Cardiac muscle cell (in vitro differentiated cells and primary cell): Measurements from ENCODE around the gene CEACAM16. TPM values are rescaled to one million over a fixed set of nuclear protein-coding genes. Genes with fewer than 3 reads are reported as not detected.
A peak's percentile ranks its signal among the peaks of the same experiment; 100 is the strongest.

Experiments used
- DNase-seq, 2 donors: peaks; one replicate each; pipeline versions ENCODE4 v3.0.0 to v3.0.0-alpha.2; 2010 to 2017; ENCODE audit warnings: low read depth in 1 of 2, low spot score in 1 of 2
- H3K27ac ChIP-seq: fragments of 200-600 bp; sonication (generic); 2 replicates; pipeline ENCODE4 v1.5.1; 2016
- H3K27me3 ChIP-seq: fragments of 200-600 bp; sonication (generic); 2 replicates; pipeline ENCODE4 v1.6.0; 2016; ENCODE audit warnings: control low read depth
- H3K36me3 ChIP-seq: fragments of 200-600 bp; sonication (generic); 2 replicates; pipeline ENCODE4 v1.5.1; 2016; ENCODE audit warnings: control low read depth
- H3K4me1 ChIP-seq: fragments of 200-600 bp; sonication (generic); 2 replicates; pipeline ENCODE4 v1.8.1; 2017; ENCODE audit warnings: low read depth, mild to moderate bottlenecking, mixed run types
- H3K4me3 ChIP-seq: fragments of 200-600 bp; sonication (generic); 2 replicates; pipeline ENCODE4 v1.5.1; 2016; ENCODE audit warnings: mild to moderate bottlenecking
- H3K9me3 ChIP-seq: fragments of 200-600 bp; sonication (generic); 2 replicates; pipeline ENCODE4 v1.5.1; 2017; ENCODE audit warnings: low read depth, mild to moderate bottlenecking, control low read depth
- CTCF ChIP-seq: IDR thresholded peaks from 2 replicates; pipeline ENCODE4 v1.5.1; 2012; ENCODE audit warnings: low read depth, mild to moderate bottlenecking, low read length
- polyA plus RNA-seq: library from polyadenylated mRNA; unstranded; fragments of >200 nt; fragmentation: Nextera tagmentation; extraction: Ambion mirVana; gene quantifications from 2 replicates; pipeline ENCODE4 v1.2.1, GENCODE V29; 2016
- total RNA-seq: library from RNA; depleted of rRNA; stranded (reverse); fragments of >200 nt; gene quantifications from 2 replicates; pipeline ENCODE4 v1.2.3, GENCODE V29; 2016

Gene CEACAM16
- total RNA-seq (not detected in 2 replicates), polyA plus RNA-seq (not detected in 2 replicates)

- H3K4me1 ChIP-seq: peaks cover 6% of the 10 kb centered on the region
- H3K27ac ChIP-seq: no peak within 1 kb of the TSS
- no peak within 1 kb of the TSS for H3K4me3 ChIP-seq
- H3K36me3 ChIP-seq: no peaks in the 10 kb centered on the region
- DNase-seq: no peak
- no peak for TF ChIP-seq CTCF
- no peaks in the 10 kb centered on the region for H3K9me3 ChIP-seq
- H3K27me3 ChIP-seq: no peaks in the 10 kb centered on the region
These were observed at the start of gene CEACAM16 for GRCh38 chr19:44698492-44699201. Gene CEACAM16, plus strand, starts transcription at chr19:44699151. Its CDS starts 2,306 bp downstream, at chr19:44701457.

- Histone ChIP-seq H3K4me3 (no peak overlapping the region), H3K27ac (no peak overlapping the region), H3K27me3 (no peaks in the 10 kb centered on the region), H3K36me3 (peaks cover 15% of the 10 kb centered on the region), H3K4me1 (no peaks in the 10 kb centered on the region), H3K9me3 (no peaks in the 10 kb centered on the region)
- no peak for DNase-seq
- TF ChIP-seq CTCF: no peak
These were observed 49.3 kb upstream of the CEACAM16 start for GRCh38 chr19:44649578-44650145.

- no peaks in the 10 kb centered on the region for H3K4me1 ChIP-seq
- no peaks in the 10 kb centered on the region for H3K9me3 ChIP-seq
- DNase-seq: no peak
- no peak overlapping the region for H3K27ac ChIP-seq
- no peak for TF ChIP-seq CTCF
- H3K36me3 ChIP-seq: peaks cover 22% of the 10 kb centered on the region
- H3K4me3 ChIP-seq: no peak overlapping the region
- no peaks in the 10 kb centered on the region for H3K27me3 ChIP-seq
These were observed 45.6 kb upstream of the CEACAM16 start for GRCh38 chr19:44653343-44653742.

- peak; percentile 54 for TF ChIP-seq CTCF
- H3K36me3 ChIP-seq: peaks cover 25% of the 10 kb centered on the region
- DNase-seq: peak; percentile 53 to 68
These were observed 44.8 kb upstream of the CEACAM16 start for GRCh38 chr19:44653977-44654774.

GRCh38 chr19:44657211-44657921 lies 41.6 kb upstream of the CEACAM16 start:
- peak; percentile 88 for TF ChIP-seq CTCF
- H3K36me3 ChIP-seq: peaks cover 34% of the 10 kb centered on the region

More at GRCh38 chr19:44653977-44654774, 44.8 kb upstream of the CEACAM16 start:
- Histone ChIP-seq H3K27ac (no peak overlapping the region), H3K27me3 (no peaks in the 10 kb centered on the region), H3K4me3 (no peak overlapping the region), H3K9me3 (no peaks in the 10 kb centered on the region), H3K4me1 (no peaks in the 10 kb centered on the region)

More at GRCh38 chr19:44657211-44657921, 41.6 kb upstream of the CEACAM16 start:
- H3K27me3 ChIP-seq: no peaks in the 10 kb centered on the region
- H3K9me3 ChIP-seq: no peaks in the 10 kb centered on the region
- no peaks in the 10 kb centered on the region for H3K4me1 ChIP-seq
- peak; percentile 80 to 82 for DNase-seq
- no peak overlapping the region for H3K4me3 ChIP-seq
- H3K27ac ChIP-seq: no peak overlapping the region
